ENCODE data around the gene CDHR1. TPM values are rescaled to one million over a fixed set of nuclear protein-coding genes. Genes with fewer than 3 reads are reported as not detected.

Gene CDHR1
- total and polyA plus RNA-seq, 10 of the 15 experiments (the other 5 are each of a cell fraction or from before 2014, with no cell fraction given), result 0.17 to 3.0 (median 0.34) TPM

DNA sequence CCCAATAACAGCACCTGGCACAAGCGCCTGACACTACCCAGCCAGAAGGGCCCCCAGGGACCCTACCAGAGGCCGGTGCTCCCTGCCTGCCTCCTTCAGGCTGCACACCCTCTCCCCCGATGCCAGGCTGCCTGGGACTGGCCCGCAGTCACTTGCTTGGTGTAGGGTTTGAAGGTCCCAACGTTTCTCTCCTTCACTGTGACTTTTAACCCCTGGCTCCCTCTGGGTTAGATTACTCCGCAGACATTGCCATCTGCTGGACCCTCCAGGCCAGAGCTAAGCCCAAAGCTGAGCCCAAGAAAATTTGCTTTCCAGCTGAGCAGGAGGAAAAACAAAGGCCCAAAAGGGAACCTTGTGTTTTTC lies 6.9 kb downstream of the CDHR1 start (continued):
- TF ChIP-seq BRCA1 (IDR thresholded peaks at IDR 0.05; ENCODE audit: low read depth, low read length) (no peak), RCOR1 (conservative IDR thresholded peaks at IDR 0.05; ENCODE audit: low read depth, low read length) (no peak), MEF2B (IDR thresholded peaks at IDR 0.05; ENCODE audit: partially characterized antibody, poor library complexity, severe bottlenecking) (peak; percentile 40), FOXM1 (IDR thresholded peaks at IDR 0.05; ENCODE audit: low read depth, low read length) (no peak), NRF1 (conservative IDR thresholded peaks at IDR 0.05; ENCODE audit: low read depth, low read length) (no peak), SP1 (IDR thresholded peaks at IDR 0.05; ENCODE audit: low read depth, low read length) (no peak), NR2C1 (IDR thresholded peaks at IDR 0.05) (0 out of 2 replicates have a peak, but pooled peaks have one; percentile 23), CBFB (IDR thresholded peaks at IDR 0.05; ENCODE audit: low read depth) (no peak), BCL11A (IDR thresholded peaks at IDR 0.05; ENCODE audit: low read depth, low read length) (no peak), POLR2AphosphoS2 (IDR thresholded peaks at IDR 0.05; ENCODE audit: low read depth, low read length) (no peak), MXI1 (IDR thresholded peaks at IDR 0.05; ENCODE audit: low read depth, low read length) (no peak), BMI1 (IDR thresholded peaks at IDR 0.05; ENCODE audit: borderline replicate concordance) (no peak), IRF4 (IDR thresholded peaks at IDR 0.05; ENCODE audit: low read depth, low read length) (no peak), EGR1 (IDR thresholded peaks at IDR 0.05; ENCODE audit: borderline replicate concordance in 1 of 2, low read depth in 2 of 2, low read length in 2 of 2) (no peak), EED (IDR thresholded peaks at IDR 0.05; ENCODE audit: low read depth) (no peak), ASH2L (IDR thresholded peaks at IDR 0.05; ENCODE audit: borderline replicate concordance, low read depth) (no peak), PAX5 (IDR thresholded peaks at IDR 0.05; ENCODE audit: borderline replicate concordance, low read depth, low read length) (no peak)
- TF ChIP-seq, protein P1, sequence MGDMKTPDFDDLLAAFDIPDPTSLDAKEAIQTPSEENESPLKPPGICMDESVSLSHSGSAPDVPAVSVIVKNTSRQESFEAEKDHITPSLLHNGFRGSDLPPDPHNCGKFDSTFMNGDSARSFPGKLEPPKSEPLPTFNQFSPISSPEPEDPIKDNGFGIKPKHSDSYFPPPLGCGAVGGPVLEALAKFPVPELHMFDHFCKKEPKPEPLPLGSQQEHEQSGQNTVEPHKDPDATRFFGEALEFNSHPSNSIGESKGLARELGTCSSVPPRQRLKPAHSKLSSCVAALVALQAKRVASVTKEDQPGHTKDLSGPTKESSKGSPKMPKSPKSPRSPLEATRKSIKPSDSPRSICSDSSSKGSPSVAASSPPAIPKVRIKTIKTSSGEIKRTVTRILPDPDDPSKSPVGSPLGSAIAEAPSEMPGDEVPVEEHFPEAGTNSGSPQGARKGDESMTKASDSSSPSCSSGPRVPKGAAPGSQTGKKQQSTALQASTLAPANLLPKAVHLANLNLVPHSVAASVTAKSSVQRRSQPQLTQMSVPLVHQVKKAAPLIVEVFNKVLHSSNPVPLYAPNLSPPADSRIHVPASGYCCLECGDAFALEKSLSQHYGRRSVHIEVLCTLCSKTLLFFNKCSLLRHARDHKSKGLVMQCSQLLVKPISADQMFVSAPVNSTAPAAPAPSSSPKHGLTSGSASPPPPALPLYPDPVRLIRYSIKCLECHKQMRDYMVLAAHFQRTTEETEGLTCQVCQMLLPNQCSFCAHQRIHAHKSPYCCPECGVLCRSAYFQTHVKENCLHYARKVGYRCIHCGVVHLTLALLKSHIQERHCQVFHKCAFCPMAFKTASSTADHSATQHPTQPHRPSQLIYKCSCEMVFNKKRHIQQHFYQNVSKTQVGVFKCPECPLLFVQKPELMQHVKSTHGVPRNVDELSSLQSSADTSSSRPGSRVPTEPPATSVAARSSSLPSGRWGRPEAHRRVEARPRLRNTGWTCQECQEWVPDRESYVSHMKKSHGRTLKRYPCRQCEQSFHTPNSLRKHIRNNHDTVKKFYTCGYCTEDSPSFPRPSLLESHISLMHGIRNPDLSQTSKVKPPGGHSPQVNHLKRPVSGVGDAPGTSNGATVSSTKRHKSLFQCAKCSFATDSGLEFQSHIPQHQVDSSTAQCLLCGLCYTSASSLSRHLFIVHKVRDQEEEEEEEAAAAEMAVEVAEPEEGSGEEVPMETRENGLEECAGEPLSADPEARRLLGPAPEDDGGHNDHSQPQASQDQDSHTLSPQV (IDR thresholded peaks at IDR 0.05), result no peak
- TF ChIP-seq, protein P2, sequence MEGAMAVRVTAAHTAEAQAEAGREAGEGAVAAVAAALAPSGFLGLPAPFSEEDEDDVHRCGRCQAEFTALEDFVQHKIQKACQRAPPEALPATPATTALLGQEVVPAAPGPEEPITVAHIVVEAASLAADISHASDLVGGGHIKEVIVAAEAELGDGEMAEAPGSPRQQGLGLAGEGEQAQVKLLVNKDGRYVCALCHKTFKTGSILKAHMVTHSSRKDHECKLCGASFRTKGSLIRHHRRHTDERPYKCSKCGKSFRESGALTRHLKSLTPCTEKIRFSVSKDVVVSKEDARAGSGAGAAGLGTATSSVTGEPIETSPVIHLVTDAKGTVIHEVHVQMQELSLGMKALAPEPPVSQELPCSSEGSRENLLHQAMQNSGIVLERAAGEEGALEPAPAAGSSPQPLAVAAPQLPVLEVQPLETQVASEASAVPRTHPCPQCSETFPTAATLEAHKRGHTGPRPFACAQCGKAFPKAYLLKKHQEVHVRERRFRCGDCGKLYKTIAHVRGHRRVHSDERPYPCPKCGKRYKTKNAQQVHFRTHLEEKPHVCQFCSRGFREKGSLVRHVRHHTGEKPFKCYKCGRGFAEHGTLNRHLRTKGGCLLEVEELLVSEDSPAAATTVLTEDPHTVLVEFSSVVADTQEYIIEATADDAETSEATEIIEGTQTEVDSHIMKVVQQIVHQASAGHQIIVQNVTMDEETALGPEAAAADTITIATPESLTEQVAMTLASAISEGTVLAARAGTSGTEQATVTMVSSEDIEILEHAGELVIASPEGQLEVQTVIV (IDR thresholded peaks at IDR 0.05; ENCODE audit: borderline replicate concordance, partially characterized antibody), result no peak
